ENCODE measurements around the gene FAM81A.
"Not testable (repeated sequence)": the region's sequence is repeated elsewhere in the genome, so short reads cannot be mapped to it uniquely, and the experiment has no call there.

Gene FAM81A

GRCh38 chr15:59437817-59438624 is at the start of gene FAM81A:
Gene FAM81A (plus strand): TSS chr15:59438186. CDS start chr15:59458627, 20,441 bp downstream.
- DNase-seq (ENCODE audit: low read depth in 1 of 2, low spot score in 1 of 2) = peak in 1 of 2 donors; percentile 4

DNA sequence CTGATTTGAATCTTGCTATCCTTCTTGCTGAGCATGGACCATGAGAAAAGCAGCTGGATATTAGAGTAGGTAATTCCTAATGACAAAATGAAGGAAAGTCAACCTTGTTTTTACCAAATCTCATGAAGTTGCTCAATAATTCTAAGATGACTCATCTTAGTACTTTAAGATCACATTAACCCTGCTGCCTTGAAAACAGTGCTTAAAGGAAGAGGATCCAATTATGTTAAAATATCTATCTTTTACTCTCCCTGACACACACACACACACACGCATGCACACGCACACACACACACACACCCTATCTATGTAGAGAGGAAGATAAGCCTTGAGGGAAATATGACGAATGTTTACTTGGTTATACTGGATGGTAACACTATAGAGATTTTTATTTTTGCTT is 49.3 kb upstream of the FAM81A start:
- no peak for DNase-seq (ENCODE audit: low read depth in 1 of 2, low spot score in 1 of 2)

DNA sequence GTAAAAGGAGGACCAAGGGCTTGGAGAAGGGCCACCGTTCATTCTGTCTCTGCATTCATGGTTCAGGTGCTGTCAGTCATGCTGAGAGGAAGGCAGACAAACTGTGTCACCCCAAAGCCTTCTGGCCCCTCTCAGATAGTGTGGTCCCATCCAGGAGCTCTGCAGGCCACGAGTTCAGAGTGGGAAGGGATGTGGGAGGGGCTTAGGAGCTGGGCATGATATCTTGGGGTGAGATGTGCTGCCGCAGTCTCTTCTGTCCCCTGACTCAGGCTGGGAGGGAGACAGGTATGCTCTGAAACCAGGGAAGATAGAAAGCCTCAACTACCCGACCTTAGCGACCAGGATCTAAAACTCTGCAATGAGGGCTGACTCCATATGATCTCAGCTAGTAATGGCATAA is 45.7 kb upstream of the FAM81A start:
- no peak for DNase-seq (ENCODE audit: low read depth in 1 of 2, low spot score in 1 of 2)

DNA sequence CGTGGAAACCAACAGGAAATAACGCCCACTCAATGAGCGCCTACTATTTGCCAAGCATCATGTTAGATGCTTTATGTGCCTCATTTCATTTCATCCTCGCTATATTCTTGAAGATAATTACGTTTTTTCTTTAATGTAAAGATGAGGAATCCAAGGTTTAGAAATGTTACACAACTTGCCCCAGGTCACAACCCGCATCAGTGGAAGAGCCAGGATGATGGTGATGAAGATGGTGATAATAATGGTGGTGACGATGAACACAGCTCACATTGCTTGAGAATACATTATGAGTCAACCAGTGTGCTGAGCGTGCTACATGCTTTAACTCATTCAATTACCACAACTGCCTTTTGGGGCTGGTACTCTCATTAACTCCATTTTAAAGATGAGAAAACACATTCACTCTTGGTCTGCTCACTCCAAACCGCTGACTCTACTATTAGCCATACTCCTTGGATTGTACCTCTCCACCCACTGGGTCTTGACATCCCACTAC is 43.8 kb upstream of the FAM81A start:
- no peak for DNase-seq (ENCODE audit: low read depth in 1 of 2, low spot score in 1 of 2)

DNA sequence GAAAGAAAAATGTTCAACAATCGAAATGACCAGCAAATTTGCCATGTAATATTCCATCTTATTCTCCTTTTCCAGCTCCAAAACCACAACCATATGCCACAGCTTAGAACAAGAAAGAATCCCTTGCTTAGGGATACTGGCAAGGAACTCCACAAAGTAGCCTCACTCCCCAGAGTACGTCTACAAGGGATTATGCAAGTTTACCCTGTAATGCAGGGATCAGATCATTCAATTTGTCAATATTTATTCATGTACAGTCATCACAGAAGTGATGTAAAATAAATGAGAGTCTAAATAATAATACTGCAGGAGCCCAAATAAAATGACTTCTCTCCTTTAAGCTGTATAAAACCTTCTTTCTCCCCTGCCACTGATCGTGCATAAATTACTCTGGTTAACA is 41.8 kb upstream of the FAM81A start:
- DNase-seq (ENCODE audit: low read depth in 1 of 2, low spot score in 1 of 2) = no peak

DNA sequence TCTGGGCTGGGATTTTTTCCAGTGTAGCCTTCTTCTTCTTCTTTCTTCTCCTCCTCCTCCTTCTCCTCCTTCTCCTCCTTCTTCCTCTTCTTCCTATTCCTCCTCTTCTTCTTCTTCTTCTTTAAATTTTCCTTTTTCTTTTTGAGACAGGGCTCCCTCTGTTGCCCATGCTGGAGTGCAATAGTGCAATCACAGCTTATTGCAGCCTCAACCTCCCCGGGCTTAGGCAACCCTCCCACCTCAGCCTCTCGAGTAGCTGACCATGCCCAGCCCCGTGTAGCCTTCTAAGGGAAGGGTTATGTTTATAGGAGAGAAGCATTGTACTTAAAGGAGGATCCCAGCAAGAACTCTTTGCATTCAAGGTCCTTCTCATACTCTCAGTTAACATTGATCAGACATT is 41.3 kb upstream of the FAM81A start:
- no peak for DNase-seq (ENCODE audit: low read depth in 1 of 2, low spot score in 1 of 2)

DNA sequence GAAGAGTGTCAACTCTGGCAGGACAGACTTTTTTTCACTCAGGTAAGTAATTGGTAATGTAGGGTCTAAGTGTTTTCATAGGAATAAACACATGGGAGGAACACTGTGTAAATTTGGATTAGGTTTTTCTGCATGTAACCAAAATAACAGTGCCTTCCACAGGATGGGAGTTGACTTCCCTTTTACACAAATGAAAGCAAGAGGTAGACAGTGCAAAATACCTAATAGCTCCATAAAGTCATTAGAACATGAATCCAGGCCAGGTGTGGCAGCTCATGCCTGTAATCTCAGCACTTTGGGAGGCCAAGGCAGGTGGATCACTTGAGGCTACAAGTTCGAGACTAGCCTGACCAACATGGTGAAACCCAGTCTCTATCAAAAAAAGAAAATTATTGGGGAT is 39.8 kb upstream of the FAM81A start:
- no peak for DNase-seq (ENCODE audit: low read depth in 1 of 2, low spot score in 1 of 2)

GRCh38 chr15:59399465-59400102 is 38.4 kb upstream of the FAM81A start:
- DNase-seq (ENCODE audit: low read depth in 1 of 2, low spot score in 1 of 2) = no peak

- DNase-seq (ENCODE audit: low read depth in 1 of 2, low spot score in 1 of 2) = no peak
Observed at GRCh38 chr15:59400103-59400813, 37.7 kb upstream of the FAM81A start.

DNA sequence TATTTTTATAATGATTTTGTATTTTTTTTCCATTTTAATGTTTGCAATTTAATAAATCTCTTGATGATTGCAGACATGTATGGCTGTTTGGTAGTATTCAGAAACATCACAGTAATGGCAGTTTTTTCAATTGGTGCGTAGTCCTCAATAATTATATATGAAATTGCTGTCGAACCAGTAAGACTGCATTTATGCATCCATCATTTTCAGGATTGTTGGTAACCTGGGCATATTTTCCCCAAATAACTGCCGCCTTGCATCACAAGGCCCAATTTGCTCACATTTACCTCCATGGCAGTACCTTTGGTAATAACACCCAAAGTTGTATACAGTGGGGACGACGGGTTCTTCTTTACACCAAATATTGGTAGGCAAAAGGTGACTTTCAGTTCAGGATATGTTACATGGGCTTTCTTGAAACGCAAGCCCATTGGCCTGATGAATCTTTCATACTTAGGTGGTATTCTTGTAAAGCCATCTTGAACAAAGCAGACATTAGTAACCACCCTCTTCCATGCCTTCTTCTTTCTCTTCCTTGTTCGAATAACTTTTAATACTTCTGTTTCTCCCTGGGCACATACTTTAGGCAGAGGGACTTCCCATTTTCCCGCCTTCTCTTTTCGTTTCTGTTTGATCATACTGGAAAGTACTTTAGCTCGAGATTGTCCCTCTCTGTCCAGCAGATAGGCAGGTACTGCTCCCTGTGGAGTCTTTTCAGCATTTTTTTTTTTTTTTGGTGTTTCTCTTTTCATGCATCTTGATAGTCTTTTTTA is 36.7 kb upstream of the FAM81A start:
- DNase-seq (ENCODE audit: low read depth in 1 of 2, low spot score in 1 of 2) = not testable (repeated sequence)

DNA sequence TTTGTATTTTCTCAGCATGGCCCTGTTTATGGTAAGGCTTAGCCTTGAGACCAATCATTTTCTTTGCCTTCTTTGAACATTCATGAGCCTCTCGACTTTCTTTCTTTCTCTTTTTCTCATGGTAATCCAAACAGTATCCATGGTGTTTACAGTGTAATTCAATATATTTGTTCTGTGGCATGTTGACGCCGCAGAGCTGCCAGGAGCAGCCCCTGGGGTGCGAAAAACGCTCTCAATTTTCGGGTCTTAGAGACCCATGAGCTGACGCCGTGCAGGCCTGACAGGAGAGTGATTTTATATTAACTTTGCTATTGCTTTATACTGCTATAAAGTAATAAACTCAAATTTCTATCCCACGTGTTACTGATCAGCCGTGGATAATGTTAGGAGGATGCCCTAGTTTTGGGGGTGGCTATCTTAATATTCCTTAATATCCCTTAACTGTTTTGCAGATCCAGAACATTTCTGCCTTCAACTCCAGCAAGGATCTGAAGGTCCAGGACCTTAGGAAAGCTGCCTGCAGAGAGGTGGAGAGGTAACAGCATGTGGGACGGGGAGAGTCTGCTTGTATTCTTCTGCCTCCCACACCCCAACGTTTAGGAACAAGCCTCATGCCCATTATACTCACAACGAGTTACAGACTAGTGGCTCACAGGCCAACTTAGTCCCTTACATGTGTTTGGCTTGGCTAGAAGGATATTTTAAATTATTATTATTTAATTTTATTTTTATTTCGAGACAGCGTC is 36.0 kb upstream of the FAM81A start:
- DNase-seq (ENCODE audit: low read depth in 1 of 2, low spot score in 1 of 2) = no peak

DNA sequence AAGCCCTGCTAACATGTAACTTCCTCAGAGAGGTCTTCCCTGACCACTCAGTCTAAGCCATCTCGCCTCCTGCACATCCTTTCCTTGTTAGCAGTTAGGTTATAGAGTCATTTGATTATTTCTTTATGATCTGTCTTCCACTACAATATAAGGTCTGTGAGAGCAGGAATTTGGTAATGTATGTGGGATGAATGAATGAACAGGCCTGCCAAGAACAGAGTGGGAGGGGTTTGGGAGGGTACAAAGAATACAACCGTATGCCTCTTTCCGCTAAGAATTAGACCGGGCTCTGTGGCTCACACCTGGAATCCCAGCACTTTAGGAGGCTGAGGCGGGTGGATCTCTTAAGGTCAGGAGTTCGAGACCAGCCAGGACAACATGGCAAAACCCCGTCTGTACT is 32.9 kb upstream of the FAM81A start:
- no peak for DNase-seq (ENCODE audit: low read depth in 1 of 2, low spot score in 1 of 2)

DNA sequence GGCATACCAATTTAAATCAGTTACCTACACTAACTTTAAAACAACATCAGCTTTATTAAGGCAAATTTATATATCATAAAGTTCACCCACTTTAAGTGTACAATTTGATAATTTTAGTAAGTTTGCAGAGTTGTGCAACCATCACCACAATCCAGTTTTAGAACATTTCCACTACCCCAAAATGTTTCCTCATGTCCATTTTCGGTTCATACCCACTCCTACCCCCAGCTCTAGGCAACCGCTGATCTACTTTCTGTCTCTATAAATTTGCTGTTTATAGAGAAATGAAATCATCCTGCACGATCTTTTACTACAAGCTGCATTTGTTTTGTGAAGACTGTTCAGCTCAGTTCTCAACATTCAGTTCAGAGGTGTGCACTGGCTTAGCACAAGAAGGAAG is 31.5 kb upstream of the FAM81A start:
- no peak for DNase-seq (ENCODE audit: low read depth in 1 of 2, low spot score in 1 of 2)

DNA sequence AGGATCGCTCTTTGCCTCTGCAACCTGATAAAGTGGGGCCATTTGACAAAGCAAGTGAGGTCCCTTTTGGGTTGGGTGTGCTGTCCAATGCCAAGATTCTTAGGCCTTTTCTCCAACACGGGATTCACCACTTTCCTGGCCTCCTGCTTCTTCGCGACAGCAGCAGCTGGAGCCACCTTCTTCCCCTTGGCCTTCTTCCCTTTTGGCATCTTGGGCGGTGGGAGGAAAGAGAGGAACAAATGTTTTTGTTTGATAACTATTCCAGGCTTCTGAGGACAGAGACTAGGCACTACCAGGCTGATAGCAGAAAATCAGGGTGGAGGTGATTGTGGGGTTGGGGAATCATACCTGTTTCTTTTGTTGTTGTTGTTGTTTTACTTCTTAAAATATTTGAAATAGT is 30.0 kb upstream of the FAM81A start:
- DNase-seq (ENCODE audit: low read depth in 1 of 2, low spot score in 1 of 2) = no peak

DNA sequence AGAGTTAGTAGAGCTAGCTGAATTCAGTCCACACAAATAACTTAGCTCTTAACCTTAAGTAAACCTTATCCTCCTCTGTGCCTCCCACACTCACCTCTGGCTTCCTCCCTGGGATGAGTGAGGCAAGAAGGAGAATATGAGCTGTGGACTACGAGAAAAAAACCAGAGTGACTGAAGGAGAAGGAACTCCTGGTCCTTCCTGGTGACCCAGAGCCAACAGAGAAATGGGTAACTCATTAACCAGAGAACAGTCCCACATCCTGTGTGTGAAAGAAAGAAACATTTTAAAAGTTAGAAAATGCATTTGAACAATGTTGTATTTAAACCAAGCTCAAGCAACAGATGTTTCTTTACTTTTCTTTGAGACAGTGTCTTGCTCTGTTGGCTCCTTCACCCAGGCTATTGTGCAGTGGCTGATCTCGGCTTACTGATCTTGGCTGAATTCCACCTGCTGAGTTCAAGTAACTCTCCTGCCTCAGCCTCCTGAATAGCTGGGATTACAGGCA is 27.5 kb upstream of the FAM81A start:
- no peak for DNase-seq (ENCODE audit: low read depth in 1 of 2, low spot score in 1 of 2)

DNA sequence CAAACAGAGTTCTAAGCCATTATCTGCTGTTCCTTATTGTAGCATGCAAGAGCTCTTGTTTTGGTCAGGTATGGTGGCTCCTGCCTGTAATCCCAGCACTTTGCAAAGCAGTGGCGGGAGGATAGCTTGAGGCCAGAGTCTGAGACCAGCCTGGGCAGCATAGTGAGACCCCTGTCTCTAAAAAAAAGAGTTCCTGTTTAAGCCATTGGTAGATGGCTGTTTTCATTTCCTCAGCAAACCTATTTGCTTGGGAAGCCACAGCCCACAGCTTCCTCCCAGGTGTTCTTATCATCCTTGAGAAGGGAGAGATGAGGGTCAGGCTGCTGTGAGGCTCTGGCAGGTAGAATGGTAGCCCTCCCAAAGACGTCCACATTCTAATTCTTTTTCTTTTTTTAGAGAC is 24.4 kb upstream of the FAM81A start:
- DNase-seq (ENCODE audit: low read depth in 1 of 2, low spot score in 1 of 2) = no peak

GRCh38 chr15:59416816-59417215 is 21.2 kb upstream of the FAM81A start:
- no peak for DNase-seq (ENCODE audit: low read depth in 1 of 2, low spot score in 1 of 2)

GRCh38 chr15:59419170-59419569 is 18.8 kb upstream of the FAM81A start:
- no peak for DNase-seq (ENCODE audit: low read depth in 1 of 2, low spot score in 1 of 2)

DNA sequence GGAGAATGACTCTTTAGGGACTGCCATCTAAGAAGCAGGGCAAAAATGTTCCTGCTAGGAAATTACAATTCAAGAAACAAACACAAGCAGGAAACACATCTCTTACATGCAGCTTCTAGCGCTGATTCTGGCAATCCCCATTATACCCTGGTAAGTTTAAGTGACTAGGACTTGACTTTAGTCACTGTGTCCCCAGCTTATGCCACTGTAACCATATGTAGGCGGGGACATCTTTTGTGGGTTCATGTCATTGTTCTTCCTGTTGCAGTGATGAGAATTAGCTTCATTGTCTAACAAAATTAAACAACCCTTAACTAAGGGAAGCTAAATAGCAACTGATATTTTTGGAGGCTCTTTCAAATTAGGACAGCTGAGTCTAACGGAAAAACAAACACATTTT is 17.9 kb upstream of the FAM81A start:
- no peak for DNase-seq (ENCODE audit: low read depth in 1 of 2, low spot score in 1 of 2)

- no peak for DNase-seq (ENCODE audit: low read depth in 1 of 2, low spot score in 1 of 2)
Observed at GRCh38 chr15:59420986-59421618, 16.9 kb upstream of the FAM81A start.
